GM12891 (cell line): Measurements from ENCODE around the gene HAUS3.

Experiments
- POLR2A ChIP-seq: IDR thresholded peaks from 2 replicates; pipeline ENCODE4 v1.6.1; 2011; ENCODE audit warnings: low read depth, low read length, control low read depth
- POLR2AphosphoS5 ChIP-seq: IDR thresholded peaks from 2 replicates; pipeline ENCODE4 v1.6.1; 2011; ENCODE audit warnings: low read depth, low read length, control low read depth
- POU2F2 ChIP-seq: IDR thresholded peaks from 2 replicates; pipeline ENCODE4 v1.6.1; 2011; ENCODE audit warnings: low read depth, mild to moderate bottlenecking, control low read depth, low read length, moderate library complexity
- TAF1 ChIP-seq: IDR thresholded peaks from 2 replicates; pipeline ENCODE4 v1.6.1; 2011; ENCODE audit warnings: low read depth, low read length, control low read depth

- no peak for TF ChIP-seq POLR2A
- no peak for TF ChIP-seq TAF1
- TF ChIP-seq POLR2AphosphoS5 = no peak
- no peak for TF ChIP-seq POU2F2
Observed at GRCh38 chr4:2274320-2275043, 32.6 kb upstream of the HAUS3 start.
